Activated effector memory CD4-positive, alpha-beta T cell treated with anti-CD3 and anti-CD28 coated beads, Interleukin-2, amount 50 U/mL, for 16 hours (primary cell): ENCODE results near the gene SIAH1.
"Not testable (repeated sequence)": the region's sequence is repeated elsewhere in the genome, so short reads cannot be mapped to it uniquely, and the experiment has no call there.

Experiments used
- DNase-seq: peaks from one replicate; pipeline ENCODE4 v3.0.0-alpha.2; 2020

SIAH1 gene, protein sequence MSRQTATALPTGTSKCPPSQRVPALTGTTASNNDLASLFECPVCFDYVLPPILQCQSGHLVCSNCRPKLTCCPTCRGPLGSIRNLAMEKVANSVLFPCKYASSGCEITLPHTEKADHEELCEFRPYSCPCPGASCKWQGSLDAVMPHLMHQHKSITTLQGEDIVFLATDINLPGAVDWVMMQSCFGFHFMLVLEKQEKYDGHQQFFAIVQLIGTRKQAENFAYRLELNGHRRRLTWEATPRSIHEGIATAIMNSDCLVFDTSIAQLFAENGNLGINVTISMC

DNA sequence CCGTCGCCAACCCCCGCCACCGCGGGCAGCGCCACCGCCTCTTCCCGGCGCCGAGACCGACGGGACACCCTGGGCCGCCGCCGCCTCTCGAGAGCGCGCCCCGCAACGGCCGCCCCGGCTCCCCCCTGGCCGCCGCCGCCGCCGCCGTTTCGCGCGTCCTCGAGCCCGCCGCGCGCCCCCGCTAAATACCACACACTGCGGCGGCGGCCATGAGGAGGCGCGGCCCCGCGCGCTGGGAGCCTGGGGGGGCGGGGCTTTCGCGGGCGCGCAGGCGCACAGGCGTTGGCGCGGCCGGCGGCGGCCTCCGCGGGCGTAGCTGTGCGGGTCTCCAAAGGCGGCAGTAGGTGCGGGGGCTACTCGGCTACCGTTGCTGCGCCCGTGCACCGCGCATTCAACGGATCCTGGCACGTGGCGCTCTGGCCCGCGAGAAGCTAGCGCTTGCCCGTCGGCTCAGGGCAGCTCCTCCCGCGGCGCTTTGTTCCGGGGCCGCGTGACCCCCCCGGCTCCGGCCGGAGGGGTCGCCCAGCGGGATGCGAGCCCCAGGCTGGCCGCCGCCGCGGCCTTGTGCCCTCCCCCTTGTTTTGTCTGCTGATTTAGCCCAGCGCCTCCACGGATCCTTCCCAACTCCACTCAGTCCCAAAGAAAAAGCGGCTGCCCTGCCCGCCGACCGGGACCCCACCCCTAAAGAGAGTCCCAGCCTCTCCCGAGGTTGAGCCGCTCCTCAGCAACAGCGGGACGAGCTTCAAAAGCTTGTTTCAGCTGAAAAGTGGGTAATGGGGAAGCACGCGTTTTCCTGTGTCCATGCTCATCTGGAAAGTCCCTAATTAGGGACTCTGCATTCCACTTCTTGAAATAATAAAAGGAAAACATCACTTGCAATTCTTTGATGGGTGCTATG, at the start of gene SIAH1:
Gene SIAH1 (minus strand): TSS at position 161 of the 898 bp plus-strand sequence. CDS start 22,985 bp downstream, outside the sequence.
- peak; percentile 96 for DNase-seq

DNA sequence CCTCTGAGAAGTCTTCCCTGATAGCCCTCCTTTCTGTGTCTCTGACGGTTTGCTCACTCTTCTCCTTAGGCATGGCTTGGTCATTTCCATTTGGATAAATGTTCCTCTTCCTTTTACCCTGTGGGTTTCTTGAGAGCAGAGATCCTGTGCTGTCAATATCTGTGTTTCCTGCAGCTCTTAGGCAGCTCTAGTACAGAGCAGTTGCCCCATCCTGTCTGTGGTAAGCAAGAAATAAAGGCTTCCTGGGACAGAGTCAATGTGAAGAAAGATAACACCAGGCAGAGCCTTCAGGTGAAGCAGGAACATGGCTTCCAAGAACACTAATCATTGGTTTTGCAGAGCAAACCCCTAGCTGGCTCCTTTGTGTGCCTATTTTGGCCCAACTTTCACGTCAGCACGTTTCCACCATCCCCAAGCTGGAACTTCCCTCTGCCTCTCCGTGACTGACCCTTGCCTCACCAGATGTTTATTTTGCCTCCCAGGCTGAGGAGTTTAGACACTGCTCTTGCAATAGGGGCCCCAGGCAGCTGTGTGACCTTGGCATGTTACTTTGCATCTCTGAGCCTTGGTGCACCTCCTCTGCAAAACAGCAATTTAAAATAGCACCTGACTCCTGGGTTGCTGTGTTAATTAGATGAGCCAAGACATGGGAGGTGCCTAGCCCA, 49.6 kb upstream of the SIAH1 start:
- no peak for DNase-seq

DNA sequence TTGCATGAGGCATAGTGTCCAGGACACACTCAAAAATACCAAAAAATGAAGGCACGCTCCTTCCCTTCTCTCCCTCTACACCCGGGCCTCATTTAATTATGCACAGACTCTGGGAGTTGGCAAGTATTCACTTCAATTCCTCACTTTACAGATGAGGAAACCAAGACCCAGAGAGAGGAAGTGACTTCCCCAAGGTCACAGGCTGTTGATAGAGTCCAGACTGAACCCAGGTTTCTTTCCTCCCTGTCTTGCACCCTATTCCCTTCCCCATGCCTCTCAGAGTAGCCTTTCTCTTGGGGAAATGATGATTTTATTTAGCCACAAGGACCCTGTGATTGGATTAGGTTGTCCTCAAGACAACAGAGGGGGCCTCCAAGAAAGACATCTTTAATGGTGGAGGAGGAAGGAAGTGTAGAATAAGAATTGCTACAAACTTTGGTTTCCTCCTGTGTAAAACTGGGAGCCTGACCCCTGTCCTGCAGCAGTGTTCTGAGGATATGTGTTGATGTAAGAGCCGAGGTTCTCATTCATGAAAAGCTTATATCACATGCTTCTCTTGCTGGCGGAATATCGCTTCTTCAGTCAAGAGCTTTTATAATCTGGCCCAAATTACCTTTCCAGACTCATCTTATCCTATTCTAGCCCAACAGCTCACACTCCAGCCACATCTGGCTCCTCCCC, 48.8 kb upstream of the SIAH1 start:
- DNase-seq, result no peak

DNA sequence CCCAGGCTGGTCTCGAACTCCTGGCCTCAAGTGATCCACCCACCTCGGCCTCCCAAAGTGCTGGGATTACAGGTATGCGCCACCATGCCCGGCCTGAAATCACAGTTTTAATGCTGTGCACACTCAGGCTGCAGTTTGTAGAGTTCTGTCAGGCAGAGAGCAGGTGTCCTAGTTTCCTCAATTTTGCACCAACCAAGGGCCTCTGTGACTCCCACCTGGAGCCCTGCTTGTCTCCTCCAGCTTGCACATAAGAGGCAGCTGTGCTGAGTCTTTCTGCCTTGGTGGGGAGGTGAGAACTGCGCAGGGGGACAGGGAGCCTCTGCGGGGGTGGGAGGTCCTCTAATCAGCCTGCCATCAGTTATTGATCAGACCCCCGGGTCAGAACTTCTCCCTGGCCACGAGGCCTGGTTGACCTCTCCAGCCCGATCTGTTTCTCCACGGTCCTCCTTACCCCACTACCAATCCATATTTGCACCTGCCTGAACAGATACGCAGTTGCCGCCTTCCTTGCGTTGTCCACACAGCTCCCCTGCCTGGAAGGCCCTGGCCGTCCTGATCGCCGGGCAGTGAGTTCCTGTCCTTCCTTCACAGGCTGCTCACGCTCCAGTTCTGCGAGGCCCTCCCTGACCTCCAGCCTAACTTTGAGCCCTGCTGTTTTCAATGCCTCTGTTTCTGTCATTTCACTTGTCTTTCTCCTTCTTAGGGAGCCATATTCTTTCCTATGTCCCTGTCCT, 48.1 kb upstream of the SIAH1 start:
- DNase-seq, result no peak

DNA sequence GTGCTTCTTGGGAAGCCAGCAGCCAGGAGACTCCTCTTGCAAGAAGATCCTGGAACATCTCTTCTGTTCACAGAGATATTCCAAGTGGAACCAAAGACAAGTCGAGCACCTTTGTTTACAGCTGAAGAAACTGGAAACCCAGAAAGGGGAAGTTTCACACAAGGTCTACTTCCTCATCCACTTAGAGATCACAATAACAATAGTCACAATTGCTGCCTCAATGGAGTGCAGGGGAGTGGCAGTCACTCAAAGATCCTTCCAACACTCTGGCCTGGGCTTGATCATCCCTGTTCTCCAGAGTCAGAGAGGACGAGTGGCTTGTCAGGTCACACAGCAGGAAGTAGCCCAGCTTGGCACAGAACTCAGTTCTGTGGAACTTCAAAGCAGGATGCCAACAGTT, 46.9 kb upstream of the SIAH1 start:
- DNase-seq, result no peak

DNA sequence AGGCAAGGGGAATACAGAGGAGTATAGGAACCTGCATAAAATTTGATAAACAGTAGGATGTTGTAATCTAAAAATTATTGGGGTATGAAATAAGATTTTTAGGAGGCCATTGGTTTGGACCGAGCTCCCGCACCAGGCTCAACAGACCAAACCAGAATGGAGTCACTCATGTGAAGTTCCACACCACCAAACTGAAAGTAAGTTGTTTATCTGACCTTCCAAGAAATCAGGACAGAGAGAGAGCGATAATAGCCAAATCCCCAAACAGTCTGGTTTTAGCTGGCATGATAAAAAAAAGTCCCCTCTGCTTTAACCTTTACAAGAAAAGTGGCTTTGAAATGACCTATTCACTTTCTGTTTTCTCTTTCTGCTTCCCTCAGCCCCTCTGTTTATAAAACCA, 45.7 kb upstream of the SIAH1 start:
- no peak for DNase-seq

DNA sequence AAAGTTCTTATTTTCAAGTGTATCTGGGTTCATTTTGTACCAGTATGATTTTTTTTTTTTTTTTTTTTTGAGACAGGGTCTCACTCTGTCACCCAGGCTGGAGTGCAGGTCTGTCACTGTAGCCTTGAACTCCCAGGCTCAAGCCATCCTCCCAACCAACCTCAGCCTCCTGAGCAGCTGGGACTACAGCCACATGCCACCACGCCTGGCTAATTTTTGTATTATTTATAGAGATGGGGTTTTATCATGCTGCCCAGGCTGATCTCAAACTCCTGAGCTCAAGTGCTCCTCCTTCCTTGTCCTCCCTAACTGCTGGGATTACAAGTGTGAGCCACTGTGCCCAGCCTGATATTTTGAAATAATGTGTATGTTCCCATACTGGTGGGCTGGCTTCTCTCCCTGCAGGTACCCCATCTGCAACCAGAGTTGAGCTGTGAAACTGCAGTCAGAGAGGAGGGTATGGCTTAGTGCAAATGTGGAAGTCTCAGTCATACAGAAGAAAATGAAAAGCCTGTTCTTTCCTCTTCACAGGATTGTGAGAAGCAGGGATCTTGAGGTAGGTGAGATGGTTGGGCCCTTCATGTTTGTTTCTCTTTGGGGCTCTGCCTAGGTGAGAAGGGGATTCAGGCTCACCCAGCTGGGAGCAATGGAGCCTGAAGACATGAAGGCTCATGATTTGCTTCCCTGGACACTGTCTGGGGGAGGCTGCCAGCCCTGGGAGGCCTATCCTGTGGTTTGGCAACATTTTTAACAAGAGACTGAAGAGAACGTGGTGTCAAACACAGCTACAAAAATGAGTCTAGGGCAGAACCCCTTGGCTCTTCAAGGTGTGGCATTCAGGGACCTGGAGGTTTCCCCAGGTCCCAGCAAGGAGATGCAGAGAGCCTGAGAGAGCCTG, 41.3 kb upstream of the SIAH1 start:
- no peak for DNase-seq

DNA sequence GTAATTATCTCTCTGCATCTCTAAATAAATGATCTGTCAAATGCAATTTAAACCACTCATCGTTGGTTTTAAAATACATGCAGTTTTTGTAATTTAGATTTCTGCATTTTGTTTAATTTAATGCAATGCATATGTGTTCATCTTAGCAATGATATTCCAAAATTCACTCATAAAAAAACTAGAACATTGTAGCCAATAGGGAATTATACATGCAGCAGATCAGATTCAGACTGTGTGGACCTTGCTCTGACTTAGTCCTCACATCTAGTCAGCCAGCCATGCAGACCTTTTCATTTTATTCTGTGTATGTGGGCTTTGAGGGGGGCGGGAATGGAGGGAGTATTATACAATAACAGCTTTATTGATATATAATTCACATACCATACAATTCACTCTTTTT, 37.3 kb upstream of the SIAH1 start:
- no peak for DNase-seq

DNA sequence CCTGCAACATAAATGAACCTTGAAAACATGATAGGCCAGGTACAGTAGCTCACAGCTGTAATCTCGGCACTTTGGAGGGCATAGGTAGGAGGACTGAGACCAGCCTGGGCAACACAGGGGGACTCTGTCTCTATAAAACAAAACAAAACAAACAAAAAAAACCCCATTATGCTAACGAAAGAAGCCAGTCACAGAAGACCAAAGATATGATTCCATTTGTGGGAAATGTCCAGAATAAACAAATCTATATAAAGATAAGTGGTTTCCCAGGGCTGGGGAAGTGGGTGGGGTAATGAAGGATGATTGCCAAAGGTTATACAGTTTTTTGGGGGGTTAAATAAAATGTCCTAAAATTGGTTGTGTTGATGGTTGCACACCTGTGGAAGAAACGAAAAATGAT, 36.5 kb upstream of the SIAH1 start:
- no peak for DNase-seq

DNA sequence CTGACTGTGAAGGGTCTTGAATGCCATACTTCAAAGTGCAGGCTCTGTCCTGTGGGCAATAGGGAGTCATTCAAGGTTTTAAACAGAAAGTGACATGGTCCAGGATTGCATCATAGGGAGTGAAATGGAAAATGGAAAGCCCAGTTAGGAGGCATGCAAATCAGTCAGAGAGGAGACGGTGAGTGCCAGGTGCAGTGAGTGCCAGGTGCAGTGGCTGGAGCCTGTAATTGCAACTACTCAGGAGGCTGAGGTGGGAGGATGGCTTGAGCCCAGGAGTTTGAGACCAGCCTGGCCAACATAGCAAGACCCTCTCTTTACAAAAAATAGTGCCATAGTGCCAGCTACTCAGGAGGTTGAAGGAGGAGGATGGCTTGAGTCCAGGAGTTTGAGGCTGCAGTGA, 35.2 kb upstream of the SIAH1 start:
- no peak for DNase-seq

DNA sequence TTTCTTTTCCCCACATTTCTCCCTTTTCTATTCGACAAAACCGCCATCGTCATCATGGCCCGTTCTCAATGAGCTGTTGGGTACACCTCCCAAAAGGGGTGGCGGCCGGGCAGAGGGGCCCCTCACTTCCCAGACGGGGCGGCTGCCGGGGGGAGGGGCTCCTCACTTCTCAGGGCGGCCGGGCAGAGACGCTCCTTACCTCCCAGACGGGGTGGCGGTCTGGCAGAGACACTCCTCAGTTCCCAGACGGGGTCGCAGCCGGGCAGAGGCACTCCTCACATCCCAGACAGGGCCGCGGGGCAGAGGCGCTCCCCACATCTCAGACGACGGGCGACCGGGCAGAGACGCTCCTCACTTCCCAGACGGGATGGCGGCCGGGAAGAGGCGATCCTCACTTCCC, 31.4 kb upstream of the SIAH1 start:
- not testable (repeated sequence) for DNase-seq

DNA sequence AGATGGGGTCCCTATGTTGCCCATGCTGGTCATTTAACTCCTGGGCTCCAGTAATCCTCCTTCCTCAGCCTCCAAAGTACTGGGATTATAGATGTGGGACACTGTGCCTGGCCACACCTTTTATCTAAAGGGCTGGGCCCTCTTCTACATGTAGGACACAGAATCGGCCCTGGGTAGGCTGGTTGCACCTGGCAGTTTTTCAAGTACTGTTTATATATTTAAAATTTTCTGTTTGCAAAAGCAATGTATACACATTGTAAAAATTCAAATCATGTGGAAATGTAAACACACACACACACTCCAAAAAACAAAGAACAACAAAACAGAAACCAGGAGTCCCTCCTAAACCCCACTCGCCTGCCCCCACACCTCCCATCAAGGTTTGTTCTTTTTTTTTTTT, 28.1 kb upstream of the SIAH1 start:
- DNase-seq, result no peak

DNA sequence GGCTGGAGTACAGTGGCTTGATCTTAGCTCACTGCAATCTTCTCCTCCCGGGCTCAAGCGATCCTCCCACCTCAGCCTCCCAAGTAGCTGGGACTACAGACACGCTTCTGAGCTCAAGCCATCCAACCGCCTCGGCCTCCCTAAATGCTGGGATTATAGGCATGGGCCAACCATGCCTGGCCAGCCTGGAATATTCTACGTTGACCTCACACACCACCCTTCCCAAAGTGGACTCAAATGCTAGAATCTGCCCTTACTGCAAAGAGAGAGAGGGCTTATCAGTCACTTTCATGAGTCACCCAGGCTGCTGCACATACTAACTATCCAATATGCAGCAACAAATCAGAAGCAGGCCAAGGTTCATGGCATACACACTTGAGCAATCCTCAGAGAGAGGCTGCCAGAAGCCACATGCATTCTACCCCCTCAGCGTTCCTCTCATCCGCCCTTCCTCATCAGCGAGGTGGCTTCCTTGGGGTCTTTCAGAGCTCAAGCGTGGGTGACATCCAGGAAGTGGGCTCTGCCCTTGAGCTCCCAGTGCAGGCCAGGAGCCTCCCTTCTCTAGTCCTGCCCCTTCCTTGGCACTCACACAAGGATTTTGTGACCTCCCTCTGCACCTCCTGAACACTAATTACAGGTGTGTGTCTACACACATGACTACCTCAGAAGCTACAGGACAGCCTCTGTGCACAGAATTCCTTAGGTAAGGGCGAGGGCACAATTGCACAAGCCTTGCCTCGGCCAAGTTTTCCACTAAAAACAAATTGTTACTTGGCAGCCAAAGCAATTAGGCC, 24.8 kb upstream of the SIAH1 start:
- DNase-seq, result no peak

DNA sequence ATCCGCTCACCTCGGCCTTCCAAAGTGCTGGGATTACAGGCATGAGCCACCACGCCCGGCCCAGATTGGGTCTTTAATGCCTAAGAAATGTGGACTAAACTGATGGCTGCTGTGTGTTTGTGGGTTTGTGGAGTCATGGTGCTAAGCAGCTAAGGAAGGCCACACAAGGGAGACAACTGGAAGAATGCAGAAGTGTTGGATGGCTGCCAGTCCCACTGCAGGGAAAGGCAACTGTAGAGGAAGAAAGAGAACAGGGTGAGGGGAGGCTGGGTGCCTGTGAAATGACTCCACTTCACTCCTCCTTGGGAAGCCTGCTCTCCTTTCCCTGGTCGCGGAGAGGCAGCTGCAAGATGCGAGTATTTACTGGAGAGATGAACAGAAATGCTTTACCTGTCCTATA, 23.5 kb upstream of the SIAH1 start:
- no peak for DNase-seq

DNA sequence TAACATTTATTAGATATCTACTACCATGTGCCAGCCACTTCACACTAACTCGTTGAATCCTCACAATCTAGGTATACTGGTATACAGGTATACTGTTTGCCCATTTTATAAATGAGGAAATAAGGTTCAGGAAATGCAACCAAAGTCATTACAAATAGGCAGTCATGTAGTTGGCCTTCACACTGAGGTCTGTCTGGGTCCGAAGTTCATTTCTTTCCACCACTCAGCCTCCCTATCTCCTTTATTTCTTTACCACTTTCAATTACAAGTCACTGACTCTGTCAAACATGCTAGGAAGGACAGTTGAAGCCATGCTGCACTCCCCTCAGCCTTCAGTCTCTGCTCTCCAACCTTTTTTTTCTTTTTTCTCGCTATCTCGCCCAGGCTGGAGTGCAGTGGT, 20.7 kb upstream of the SIAH1 start:
- DNase-seq, result no peak

DNA sequence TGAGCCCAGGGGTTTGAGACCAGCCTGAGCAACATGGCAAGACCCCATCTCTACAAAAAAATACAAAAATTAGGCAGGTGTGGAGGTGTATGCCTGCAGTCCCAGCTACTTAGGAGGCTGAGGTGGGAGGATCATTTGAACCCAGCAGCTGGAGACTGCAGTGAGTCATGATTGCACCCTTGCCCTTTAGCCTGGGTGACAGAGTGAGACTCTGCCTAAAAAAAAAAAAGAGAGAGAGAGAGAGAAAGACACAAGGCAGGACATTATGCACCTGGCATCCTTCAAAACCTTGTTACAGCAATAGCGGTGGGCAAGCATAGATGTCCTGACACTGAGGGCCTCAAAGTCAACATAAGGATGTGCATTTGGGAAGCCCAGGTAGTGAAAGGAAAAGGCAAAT, 19.9 kb upstream of the SIAH1 start:
- DNase-seq, result no peak

DNA sequence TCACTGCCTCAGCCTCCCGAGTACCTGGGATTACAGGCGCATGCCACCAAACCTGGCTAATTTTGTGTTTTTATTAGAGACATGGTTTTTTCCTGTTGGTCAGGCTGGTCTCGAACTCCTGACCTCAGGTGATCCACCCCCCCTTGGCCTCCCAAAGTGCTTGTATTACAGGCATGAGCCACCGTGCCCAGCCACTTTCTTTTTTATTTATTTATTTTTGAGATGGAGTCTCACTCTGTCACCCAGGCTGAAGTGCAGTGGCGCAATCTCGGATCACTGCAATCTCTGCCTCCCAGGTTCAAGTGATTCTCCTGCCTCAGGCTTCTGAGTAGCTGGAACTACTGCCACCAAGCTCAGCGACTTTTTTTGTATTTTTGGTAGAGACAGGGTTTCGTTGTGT, 17.3 kb upstream of the SIAH1 start:
- DNase-seq, result not testable (repeated sequence)

DNA sequence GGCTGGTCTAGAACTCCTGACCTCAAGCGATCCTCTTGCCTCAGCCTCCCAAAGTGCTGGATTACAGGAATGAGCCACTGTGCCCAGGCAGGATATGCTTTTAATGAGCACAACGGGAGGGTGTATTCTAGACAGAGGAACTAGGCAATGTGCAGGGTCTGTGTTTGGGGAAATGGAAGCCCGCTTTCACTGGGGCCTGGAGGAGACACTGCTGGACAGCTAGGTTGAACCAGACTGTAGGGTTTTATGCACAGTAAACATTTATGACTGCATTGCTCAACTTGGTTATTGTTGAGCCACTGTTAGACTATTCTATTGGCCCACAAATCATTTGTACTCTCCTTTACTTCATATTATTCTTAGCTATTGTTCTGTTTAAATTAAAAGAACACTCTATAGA, 10.2 kb upstream of the SIAH1 start:
- DNase-seq, result peak; percentile 37

DNA sequence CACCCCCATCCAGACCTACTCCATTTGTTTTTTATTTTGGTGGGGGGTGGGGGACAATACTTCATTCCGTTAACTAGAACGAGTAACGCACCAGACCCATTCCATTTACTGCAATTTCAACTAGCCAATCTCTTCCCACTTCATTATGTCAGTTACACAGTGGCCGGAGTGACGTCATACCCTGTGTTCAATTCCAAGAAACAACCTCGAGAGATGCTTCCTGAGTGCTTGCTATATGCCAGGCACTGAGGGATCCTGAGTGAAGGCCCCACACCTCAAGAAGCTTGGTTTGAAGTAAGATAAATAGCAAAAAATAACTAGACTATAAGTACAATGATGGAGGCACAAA, 9.1 kb upstream of the SIAH1 start:
- DNase-seq, result no peak

DNA sequence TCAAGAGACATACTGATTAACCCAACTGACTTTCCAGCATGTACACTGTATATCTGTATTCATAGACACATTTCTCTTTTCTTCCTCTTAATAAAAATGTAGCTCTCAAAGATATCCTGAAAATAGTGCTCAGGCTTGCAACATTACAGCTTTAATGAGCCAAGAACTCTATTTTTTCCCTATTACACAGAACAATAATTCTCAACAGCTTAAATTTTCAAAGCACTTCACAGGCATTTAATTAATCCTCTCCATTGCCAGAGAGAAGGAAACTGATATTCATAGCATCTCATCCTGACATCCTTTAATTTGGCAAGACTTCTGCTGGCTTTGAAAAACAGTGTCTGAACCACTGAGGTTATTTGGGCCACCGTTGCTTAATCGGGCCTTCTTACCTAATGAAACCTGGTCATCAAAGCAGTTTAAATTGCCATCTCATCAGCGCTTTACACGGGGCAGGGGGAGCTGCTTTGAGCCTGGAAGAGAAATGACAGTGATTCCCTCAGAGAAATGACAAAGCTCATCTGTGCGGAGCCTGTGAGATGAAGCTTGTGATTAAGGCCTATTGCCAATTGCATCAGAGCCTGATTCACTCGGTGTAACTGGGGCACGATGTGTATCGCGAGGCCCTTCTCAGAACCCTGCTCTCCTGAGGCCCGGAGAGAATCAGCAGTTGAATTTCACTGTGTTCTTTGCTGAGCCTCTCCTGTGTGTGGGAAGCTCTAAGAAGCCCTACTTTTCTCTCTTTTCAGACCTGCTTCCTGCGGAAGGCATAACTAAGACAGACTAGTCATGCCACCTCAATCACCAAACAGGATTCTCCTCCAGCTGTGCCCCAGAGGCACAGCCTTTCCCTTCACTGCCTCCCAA, 8.5 kb upstream of the SIAH1 start:
- DNase-seq, result no peak
